T-helper 1 cell treated with Interleukin-12 subunit alpha and Interleukin-12 subunit beta and Interleukin-4 antibody, amounts not matched to agents 30 μg/mL and 1 μg/mL, for 36 hours (primary cell): Measurements from ENCODE around the gene NCAPD3.
"Not testable (repeated sequence)": the region's sequence is repeated elsewhere in the genome, so short reads cannot be mapped to it uniquely, and the experiment has no call there.

Source experiments
- H3K27ac Mint-ChIP-seq: one replicate; pipeline ENCODE4 v1.8.0; 2021; ENCODE audit warnings: mild to moderate bottlenecking, mixed read lengths
- H3K27me3 Mint-ChIP-seq: one replicate; pipeline ENCODE4 v1.8.0; 2021; ENCODE audit warnings: low read depth, mixed read lengths
- H3K36me3 Mint-ChIP-seq: one replicate; pipeline ENCODE4 v1.8.0; 2021; ENCODE audit warnings: low read depth, mixed read lengths
- H3K4me1 Mint-ChIP-seq: one replicate; pipeline ENCODE4 v1.8.0; 2021; ENCODE audit warnings: low read depth, mixed read lengths
- H3K4me3 Mint-ChIP-seq: one replicate; pipeline ENCODE4 v1.8.0; 2021; ENCODE audit warnings: mild to moderate bottlenecking, moderate library complexity, mixed read lengths
- H3K9me3 Mint-ChIP-seq: one replicate; pipeline ENCODE4 v1.8.0; 2021; ENCODE audit warnings: mixed read lengths

Gene NCAPD3

DNA sequence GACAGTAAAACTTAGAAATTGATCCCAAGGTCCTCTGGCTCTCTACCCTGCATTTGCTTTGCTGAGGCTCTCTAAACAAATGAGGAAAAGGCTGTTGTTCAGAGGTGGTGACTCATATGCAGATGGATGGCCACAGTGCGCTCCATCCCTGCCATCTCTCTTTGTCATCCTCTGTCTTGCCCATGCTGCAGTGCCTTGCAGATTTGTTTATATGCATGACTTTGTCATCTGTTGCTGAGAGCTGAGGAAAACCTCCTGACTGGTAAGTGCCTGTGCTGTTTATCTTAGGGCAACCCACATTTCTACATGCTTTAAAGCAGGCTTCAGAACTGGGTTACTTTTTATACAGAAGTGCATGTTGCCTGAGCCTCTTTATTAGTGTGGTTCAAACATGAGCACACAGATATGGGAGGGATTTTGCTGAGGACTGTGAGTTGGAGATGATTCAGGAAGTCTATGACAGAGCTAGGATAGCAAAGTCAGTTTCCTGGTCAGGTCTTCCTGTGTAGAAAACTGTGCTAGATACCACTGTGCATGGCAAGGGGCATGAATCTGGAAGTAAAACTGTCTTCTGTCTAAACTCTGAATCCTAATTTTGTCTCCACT lies 97.4 kb downstream of the NCAPD3 start:
- Mint-ChIP-seq H3K4me1 (peaks cover 11% of the 10 kb centered on the region), H3K36me3 (peaks cover 2% of the 10 kb centered on the region), H3K27me3 (peaks cover 39% of the 10 kb centered on the region), H3K4me3 (no peak overlapping the region), H3K27ac (no peak overlapping the region), H3K9me3 (peaks cover 7% of the 10 kb centered on the region)

DNA sequence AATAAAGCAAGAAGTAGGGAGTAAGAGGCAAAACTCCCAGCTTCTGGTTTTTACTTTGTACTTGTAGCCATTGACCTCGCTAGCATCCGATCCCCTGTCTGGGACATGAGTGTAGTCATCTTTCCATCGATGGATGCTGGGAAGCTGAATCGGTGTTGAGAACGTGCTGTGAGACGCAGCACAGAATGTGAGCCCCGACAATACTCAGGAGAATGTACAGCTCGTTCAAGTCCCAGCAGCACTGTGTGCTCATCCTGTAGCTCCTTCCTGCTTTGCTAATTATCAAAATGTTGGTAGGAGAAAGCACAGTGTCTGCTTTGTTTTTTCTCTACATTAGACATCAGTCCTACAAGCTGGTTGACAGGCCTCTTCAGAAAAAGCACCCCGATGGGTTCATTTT lies 98.3 kb downstream of the NCAPD3 start:
- H3K9me3 Mint-ChIP-seq: no peaks in the 10 kb centered on the region
- H3K4me1 Mint-ChIP-seq: peaks cover 11% of the 10 kb centered on the region
- H3K4me3 Mint-ChIP-seq: no peak overlapping the region
- H3K27ac Mint-ChIP-seq: no peak overlapping the region
- H3K36me3 Mint-ChIP-seq: peaks cover 2% of the 10 kb centered on the region
- H3K27me3 Mint-ChIP-seq: peaks cover 42% of the 10 kb centered on the region

DNA sequence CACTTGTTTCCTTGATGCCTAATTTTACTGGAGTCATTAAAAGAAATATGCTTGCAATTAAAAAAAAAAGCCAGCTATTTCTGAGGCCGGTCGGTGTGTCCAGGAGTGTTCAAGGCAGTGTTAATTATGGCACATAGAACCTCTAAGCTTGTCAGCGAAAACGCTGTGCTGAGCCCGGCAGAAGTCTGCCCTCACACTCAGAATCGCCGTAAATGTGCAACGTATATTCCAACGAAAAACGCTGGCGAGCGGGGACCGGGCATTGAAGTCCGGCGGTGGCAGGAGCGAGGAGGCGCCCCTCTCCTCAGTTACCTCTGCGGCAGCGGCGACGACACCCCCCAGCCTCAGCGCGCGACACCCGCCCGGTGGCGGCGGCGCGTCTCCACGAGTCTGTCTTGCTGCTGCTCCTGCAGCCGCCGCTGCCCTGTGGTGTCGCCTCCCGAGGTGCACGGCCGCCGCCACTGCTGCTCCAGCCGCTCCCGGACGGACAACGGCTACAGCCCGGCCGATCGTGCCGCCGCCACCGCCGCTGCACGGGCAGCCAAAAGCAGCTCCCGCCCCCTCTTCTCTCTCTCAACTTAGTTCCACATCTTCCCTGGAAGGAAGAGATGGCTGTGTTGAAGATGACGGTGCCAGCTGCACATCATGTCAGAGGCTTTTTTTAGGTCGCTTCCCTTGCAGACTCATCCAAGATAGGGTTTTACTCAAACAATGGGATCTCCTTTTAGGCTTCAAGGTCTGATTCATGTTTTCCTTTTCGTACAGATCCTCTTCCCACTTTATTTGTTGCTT lies 98.9 kb downstream of the NCAPD3 start:
- Mint-ChIP-seq H3K9me3 (no peaks in the 10 kb centered on the region), H3K36me3 (peaks cover 2% of the 10 kb centered on the region), H3K27ac (no peak overlapping the region), H3K27me3 (peaks cover 42% of the 10 kb centered on the region), H3K4me3 (no peak overlapping the region), H3K4me1 (peaks cover 11% of the 10 kb centered on the region)

DNA sequence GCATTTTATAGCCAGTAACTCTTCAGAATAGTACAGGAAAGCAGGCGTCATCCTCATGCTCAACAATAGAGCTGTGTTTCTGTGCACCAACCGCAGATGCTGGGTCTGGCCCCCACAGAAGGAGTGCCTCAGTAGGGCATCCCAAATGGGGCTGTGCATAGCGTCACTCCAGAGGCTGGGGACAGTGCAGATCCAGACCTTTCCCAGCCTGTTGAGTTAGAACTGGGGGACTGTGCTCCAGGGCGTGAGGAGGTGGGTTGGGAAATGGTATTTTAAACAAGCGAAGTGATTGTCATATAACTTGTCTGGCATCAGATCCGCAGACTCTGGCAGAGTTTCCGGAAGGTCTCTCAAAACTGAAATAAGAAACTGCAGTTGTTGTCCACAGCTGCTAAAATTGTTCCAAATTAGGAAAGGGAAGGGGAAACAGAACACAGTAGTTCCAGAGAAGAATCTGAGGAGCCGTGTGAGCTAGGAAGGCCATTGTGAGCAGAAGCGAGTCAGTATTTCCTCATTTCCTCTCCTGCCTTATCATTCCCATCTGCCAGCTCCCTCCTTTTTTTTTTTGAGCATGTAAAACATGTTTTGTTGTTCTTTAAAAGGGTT lies 102.7 kb downstream of the NCAPD3 start:
- Mint-ChIP-seq H3K27me3 (peaks cover 41% of the 10 kb centered on the region), H3K27ac (no peak overlapping the region), H3K9me3 (no peaks in the 10 kb centered on the region), H3K4me3 (no peak overlapping the region), H3K4me1 (peaks cover 17% of the 10 kb centered on the region), H3K36me3 (peaks cover 2% of the 10 kb centered on the region)

DNA sequence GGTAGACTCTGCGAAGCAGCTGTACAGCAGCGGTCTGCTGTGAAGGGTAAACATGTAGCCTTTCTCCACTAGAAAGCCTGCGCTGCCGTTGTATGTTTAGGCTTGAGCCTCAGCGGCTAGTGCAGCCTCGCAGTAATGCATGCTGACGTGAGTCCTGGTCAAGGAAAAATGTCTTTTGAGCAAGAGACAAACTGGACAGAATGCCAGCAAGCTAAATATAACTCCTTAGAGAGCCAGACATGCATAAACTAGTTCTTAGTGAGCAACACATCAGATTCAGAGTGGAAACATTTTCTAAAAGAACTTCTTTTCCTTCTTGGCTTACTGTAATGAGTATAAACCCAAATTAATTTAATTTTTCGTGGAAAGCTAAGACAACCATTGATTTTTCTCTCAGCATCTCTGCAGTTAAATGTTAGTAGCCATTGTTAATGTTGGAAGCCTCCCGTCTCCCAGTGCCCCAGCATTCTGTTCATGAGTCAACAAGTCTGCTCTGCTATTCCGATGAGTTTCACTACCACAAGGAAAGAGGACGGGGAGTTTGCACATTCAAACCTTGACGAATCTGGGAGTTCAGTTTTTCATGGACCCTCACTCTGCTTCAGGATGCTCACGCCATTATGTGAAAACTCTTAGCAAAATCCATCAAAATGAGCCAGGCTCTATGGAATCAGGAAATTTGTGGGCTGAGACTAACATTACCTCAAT lies 103.5 kb downstream of the NCAPD3 start:
- Mint-ChIP-seq H3K36me3 (peaks cover 2% of the 10 kb centered on the region), H3K27me3 (peaks cover 36% of the 10 kb centered on the region), H3K9me3 (no peaks in the 10 kb centered on the region), H3K4me3 (no peak overlapping the region), H3K27ac (no peak overlapping the region), H3K4me1 (peaks cover 10% of the 10 kb centered on the region)

DNA sequence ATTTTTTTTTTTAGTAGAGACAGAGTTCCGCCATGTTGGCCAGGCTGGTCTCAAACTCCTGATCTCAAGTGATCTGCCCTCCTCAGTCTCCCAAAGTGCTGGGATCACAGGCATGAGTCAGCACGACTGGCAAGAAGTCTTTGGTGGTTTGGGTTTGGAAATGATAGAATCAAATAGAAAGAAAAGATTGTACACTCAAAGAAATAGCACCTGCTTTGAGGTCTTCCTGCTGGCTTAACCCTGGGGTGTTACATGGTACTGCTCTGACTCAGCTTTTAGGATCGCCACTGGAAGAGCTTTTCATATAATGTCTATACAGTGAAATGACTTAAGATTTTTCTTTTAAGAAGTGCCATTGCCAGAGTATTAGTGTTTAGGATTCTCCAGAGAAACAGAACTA lies 104.7 kb downstream of the NCAPD3 start:
- no peaks in the 10 kb centered on the region for H3K36me3 Mint-ChIP-seq
- no peak overlapping the region for H3K27ac Mint-ChIP-seq
- no peaks in the 10 kb centered on the region for H3K9me3 Mint-ChIP-seq
- peaks cover 27% of the 10 kb centered on the region for H3K27me3 Mint-ChIP-seq
- no peak overlapping the region for H3K4me3 Mint-ChIP-seq
- H3K4me1 Mint-ChIP-seq: peaks cover 8% of the 10 kb centered on the region

DNA sequence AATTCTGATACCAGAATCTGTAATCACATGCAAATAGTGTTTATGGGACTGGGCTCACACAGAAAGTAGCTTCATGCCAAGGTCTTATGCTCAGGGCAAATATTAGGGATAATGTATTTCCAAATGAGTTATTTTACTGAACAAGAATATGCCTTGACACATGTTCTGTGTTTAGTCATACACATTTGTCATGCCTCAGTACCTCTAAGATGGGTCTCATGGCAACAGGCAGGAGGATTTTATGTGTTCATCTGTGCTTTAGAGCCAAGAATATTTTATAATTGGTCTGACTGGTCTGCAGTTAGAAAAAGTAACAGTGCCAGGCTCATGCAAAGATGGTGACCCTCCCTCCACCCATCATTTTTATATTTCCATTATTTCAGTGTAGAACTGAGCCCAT lies 105.8 kb downstream of the NCAPD3 start:
- peaks cover 8% of the 10 kb centered on the region for H3K4me1 Mint-ChIP-seq
- no peak overlapping the region for H3K4me3 Mint-ChIP-seq
- H3K27ac Mint-ChIP-seq: no peak overlapping the region
- no peaks in the 10 kb centered on the region for H3K36me3 Mint-ChIP-seq
- peaks cover 16% of the 10 kb centered on the region for H3K27me3 Mint-ChIP-seq
- H3K9me3 Mint-ChIP-seq: no peaks in the 10 kb centered on the region

DNA sequence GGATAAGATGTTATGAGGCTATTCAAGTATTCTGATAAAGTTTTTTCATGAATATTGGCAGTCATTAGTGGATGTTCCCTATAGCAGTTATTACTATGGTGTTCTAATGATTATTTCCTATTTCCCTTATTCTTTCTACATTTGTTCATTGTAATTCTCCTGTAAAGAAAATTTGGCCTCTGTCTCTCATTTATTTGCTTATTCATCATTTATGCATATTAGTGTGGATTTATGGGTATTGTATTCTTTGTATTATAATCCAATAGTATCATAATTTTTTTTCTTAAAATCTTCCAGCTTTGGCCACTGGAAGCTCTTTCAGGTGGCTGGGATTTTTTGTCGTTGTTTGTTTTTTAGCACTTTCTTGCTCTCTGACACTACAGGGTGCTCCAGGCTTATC lies 107.6 kb downstream of the NCAPD3 start:
- H3K4me1 Mint-ChIP-seq: peaks cover 8% of the 10 kb centered on the region
- H3K27me3 Mint-ChIP-seq: peaks cover 11% of the 10 kb centered on the region

DNA sequence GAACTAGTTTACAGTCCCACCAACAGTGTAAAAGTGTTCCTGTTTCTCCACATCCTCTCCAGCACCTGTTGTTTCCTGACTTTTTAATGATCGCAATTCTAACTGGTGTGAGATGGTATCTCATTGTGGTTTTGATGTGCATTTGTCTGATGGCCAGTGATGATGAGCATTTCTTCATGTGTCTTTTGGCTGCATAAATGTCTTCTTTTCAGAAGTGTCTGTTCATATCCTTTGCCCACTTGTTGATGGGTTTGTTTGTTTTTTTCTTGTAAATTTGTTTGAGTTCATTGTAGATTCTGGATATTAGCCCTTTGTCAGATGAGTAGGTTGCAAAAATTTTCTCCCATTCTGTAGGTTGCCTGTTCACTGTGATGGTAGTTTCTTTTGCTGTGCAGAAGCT lies 110.0 kb downstream of the NCAPD3 start:
- not testable (repeated sequence) for H3K4me1 Mint-ChIP-seq, H3K9me3 Mint-ChIP-seq, H3K4me3 Mint-ChIP-seq, H3K36me3 Mint-ChIP-seq, H3K27me3 Mint-ChIP-seq, H3K27ac Mint-ChIP-seq

More for the DNA sequence above, 107.6 kb downstream of the NCAPD3 start:
- Mint-ChIP-seq H3K9me3 (no peaks in the 10 kb centered on the region), H3K27ac (no peak overlapping the region), H3K4me3 (no peak overlapping the region), H3K36me3 (no peaks in the 10 kb centered on the region)

DNA sequence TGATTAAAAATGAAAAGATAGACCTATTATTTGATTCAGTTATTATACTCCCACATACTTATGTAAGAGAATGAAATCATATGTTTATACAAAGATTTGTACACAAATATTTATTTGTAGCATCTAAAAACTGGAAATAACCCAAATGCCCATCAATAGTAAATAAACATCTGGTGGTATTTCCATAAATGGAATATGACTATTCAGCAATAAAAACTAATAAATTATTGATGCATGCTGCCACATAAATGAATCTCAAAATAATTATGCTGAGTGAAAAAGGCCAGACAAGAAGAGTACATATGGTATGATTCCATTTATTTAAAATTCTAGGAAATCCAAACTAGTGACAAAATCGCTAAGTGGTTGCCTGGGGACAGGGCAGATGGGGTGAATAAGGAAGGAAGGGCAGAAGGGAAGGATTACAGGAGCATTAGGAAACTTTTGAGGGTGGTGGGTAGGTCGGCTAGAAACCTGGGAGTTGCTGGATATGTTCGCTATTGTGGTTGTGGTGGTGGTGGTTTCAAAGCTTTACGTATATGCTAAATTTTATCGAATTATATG lies 113.4 kb downstream of the NCAPD3 start:
- H3K4me3 Mint-ChIP-seq: no peak overlapping the region
- H3K4me1 Mint-ChIP-seq: no peaks in the 10 kb centered on the region
- no peak overlapping the region for H3K27ac Mint-ChIP-seq
- H3K36me3 Mint-ChIP-seq: no peaks in the 10 kb centered on the region
- H3K27me3 Mint-ChIP-seq: peaks cover 2% of the 10 kb centered on the region
- H3K9me3 Mint-ChIP-seq: peaks cover 15% of the 10 kb centered on the region
